H7 (cell line): ENCODE measurements around the gene MCM3AP. TPM values are rescaled to one million over a fixed set of nuclear protein-coding genes. Genes with fewer than 3 reads are reported as not detected.

Experiments
- DNase-seq: peaks from one replicate; pipeline ENCODE4 v3.0.0; 2012
- H3K27me3 ChIP-seq: 2 replicates; pipeline ENCODE4 v1.6.0; 2011; ENCODE audit warnings: mild to moderate bottlenecking, low read length; ENCODE audit not compliant: control insufficient read depth, insufficient read depth
- H3K36me3 ChIP-seq: replicated peaks from 2 replicates; pipeline ENCODE4 v1.5.1; 2011; ENCODE audit warnings: low read length; ENCODE audit not compliant: control insufficient read depth, insufficient read depth
- H3K4me3 ChIP-seq: 2 replicates; pipeline ENCODE4 v1.5.1; 2011; ENCODE audit warnings: low read depth, mild to moderate bottlenecking, control low read depth, low read length, moderate library complexity; ENCODE audit not compliant: insufficient read depth
- total RNA-seq: library from RNA; depleted of rRNA; stranded (reverse); fragments of >200 nt; shearing (Covaris generic); gene quantifications from 2 replicates; pipeline ENCODE4 v1.2.3, GENCODE V29; 2014

MCM3AP gene
- total RNA-seq, 1 experiment from 2014 or later: 84.8 TPM

DNA sequence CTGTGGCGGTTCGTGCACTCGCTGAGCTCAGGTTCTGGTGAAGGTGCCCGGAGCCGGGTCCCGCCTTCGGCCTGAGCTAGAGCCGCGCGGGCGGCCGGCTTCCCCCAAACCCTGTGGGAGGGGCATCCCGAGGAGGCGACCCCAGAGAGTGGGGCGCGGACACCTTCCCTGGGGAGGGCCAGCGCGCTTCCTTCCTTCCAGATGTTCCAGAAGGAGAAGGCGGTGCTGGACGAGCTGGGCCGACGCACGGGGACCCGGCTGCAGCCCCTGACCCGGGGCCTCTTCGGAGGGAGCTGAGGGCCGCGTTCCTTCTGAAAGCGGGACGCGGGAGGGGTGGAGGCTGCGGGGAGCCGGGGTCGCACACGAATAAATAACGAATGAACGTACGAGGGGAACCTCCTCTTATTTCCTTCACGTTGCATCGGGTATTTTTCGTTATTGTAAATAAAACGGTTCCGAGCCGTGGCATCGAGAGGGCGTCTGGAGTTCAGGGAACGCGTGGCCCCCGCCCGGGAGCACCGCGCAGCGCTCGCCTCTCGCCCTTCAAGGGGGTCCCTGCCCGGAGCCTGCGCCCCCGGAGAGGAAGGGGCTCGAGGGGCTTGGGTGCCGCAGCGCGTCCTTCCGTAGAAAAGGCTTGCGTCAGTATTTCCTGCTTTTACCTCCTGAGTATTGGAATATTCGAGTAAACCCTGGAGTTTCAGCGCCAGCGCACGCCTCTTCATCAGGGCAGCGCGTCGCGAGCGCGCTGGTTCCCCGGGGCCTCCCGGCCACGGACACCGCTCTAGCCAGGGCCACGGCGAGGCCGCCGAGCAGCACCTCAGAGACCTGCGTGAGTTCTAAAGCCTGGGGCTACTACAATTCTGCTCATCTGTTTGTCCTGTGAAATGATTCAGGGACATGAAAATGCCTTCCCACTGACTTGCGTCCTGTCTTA lies 12.2 kb upstream of the MCM3AP start:
- peak; percentile 82 for DNase-seq
- H3K36me3 ChIP-seq: peaks cover 6% of the 10 kb centered on the region
- no peaks in the 10 kb centered on the region; the same call in none of the 2 replicates for H3K27me3 ChIP-seq
- peak overlapping the region; percentile 39 for H3K4me3 ChIP-seq

GRCh38 chr21:46295996-46296752 lies 10.8 kb upstream of the MCM3AP start:
- Histone ChIP-seq H3K27me3 (no peaks in the 10 kb centered on the region; the same call in none of the 2 replicates), H3K4me3 (no peak overlapping the region), H3K36me3 (peaks cover 14% of the 10 kb centered on the region)
- peak; percentile 75 for DNase-seq

DNA sequence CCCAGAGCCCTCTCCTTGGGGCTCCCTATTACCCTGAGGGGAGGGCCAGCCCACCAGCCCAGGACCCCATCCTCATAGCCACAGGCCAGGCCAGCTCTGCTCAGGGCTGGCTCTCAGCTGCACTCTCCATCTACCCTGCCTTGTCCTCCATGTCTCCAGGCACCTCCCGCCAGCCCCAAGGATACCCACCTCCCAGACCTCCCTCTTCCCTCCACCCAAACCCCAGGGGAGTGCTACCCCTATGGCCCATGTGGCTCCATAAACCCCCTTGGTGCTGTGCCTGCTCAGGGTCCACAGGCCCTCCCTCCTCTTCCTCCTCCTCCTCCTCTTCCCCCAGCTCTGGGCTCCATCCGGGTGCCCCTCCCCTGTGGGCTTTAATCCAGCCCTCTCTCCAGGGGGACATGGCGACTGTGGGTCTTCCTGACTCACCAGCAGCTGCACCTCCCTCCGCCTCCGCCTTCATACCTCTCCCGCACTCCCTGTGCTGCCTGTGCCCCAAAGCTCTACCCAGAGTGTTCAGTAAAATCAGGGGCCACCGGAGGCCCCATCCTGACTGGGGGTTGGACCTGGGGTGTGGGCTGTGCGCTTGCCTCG lies 9.9 kb upstream of the MCM3AP start:
- Histone ChIP-seq H3K36me3 (peaks cover 11% of the 10 kb centered on the region), H3K4me3 (no peak overlapping the region), H3K27me3 (no peaks in the 10 kb centered on the region; the same call in none of the 2 replicates)
- DNase-seq: peak; percentile 75

DNA sequence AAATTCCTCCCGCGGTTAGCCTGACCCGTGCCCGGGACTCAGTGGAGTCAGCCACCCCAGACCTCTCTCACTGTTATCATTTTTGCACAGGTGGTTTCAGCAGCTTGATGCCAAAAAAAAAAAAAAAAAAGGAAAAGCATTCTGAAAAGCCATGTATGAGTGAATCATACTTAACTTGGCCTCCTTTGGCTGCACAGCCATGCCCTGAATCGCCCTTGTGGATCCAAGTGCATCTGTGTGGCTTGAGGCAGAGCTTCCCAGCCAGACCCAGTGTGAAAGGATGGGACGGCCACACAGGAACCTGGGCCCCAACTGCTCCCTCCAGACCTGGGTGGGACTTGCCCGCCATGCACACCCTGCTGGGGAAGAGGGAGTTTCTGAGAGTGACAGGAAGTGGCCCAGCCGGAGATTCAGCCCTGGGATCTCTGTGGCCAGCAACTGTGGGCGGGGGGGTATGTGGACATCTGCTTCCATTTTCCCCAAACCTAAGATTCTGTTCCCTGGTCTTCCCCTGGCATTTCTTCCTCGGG lies 9.3 kb upstream of the MCM3AP start:
- H3K27me3 ChIP-seq: no peaks in the 10 kb centered on the region; the same call in none of the 2 replicates
- peak; percentile 57 for DNase-seq
- H3K4me3 ChIP-seq: no peak overlapping the region
- peaks cover 11% of the 10 kb centered on the region for H3K36me3 ChIP-seq

DNA sequence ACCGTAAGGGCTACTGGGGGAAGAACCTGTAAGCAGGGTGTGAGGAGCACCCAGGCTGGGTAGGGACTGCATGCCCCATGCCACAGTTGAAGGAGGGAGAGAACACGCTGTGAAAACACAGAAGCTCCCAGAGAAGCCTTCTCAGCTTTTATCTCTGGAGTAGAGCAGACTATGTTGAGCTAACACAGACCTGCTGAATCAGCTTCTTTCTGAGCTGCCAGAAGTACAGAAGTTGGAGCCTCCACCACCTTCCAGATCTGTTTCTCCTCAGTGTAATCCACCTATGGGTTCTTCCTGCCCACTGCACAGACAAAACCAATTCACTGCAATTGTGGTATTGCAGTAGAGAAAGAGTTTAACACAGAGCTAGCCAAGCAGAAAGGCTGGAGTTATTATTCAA lies 6.2 kb upstream of the MCM3AP start:
- Histone ChIP-seq H3K27me3 (no peaks in the 10 kb centered on the region), H3K36me3 (peaks cover 8% of the 10 kb centered on the region), H3K4me3 (no peak overlapping the region)
- no peak for DNase-seq

DNA sequence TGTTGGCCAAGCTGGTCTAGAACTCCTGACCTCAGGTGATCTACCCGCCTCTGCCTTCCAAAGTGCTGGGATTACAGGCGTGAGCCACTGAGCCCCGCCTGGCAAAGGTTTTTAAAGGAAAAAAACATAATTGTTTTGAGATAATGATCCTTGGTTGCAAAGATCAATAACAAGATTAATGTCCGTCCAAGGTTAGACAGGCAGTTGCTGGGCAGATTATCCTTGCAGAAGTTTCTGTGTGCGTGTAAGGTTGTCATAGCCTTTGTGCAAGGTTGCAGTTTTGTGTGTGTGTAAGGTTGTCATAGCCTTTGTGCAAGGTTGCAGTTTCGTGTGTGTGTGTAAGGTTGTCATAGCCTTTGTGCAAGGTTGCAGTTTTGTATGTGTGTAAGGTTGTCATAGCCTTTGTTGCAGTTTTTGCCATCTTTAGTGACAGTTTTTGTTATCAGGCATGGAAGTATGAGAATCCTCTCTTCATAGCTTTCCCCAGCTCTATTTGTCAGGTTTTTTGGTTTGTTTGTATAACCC lies 4.3 kb upstream of the MCM3AP start:
- Histone ChIP-seq H3K36me3 (peaks cover 8% of the 10 kb centered on the region), H3K27me3 (no peaks in the 10 kb centered on the region), H3K4me3 (no peak overlapping the region)
- DNase-seq: no peak

- no peak for DNase-seq
- Histone ChIP-seq H3K36me3 (peaks cover 11% of the 10 kb centered on the region), H3K4me3 (no peak overlapping the region), H3K27me3 (no peaks in the 10 kb centered on the region)
These were observed 2.1 kb upstream of the MCM3AP start for GRCh38 chr21:46287541-46287940.

DNA sequence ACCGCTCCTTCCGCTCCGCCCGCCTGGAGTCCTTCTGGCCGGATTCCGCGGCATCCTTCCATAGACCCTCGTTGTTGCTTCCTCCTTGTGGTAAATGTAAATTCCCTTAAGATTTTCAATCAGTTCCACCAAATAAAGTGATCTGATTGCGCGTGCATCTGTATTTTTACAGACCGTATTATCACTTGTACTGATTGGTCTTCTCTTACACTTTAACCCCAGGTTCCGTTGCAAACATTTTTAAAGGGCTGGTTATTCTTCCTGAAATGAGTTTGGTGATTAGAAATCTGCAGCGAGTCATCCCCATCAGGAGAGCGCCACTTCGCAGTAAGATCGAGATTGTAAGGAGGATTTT lies 1.2 kb upstream of the MCM3AP start:
- Histone ChIP-seq H3K4me3 (peak overlapping the region; percentile 88), H3K36me3 (peaks cover 7% of the 10 kb centered on the region), H3K27me3 (no peaks in the 10 kb centered on the region)
- DNase-seq: no peak

GRCh38 chr21:46285761-46286647 lies 593 bp upstream of the MCM3AP start, which contains the start of gene YBEY:
Gene YBEY, plus strand, starts transcription at chr21:46286342. Its CDS starts 572 bp downstream, at chr21:46286914.
- no peaks in the 10 kb centered on the region for H3K27me3 ChIP-seq
- H3K4me3 ChIP-seq: peak within 1 kb of the TSS; percentile 88
- H3K36me3 ChIP-seq: peaks cover 5% of the 10 kb centered on the region
- DNase-seq: peak; percentile 97

DNA sequence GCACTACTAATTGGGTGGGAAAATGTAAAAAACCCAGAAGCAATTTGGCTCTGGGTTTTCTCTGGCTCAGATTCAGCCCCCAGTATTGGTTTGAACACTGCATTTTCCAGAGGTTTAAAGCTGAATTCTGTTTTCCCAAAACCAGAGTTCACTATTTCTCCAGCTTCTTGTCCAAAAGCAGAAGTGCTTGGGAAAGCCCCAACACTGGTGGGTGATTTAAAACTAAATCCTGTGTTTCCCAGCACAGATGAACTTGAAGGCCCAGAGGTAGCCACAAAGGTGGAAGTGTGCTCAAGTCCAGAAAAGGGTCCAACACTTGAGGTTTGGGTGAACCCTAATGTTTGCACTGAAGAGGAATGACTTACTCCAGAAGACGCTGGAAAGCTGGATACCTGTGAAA lies 678 bp downstream of the MCM3AP start:
- H3K27me3 ChIP-seq: no peaks in the 10 kb centered on the region
- H3K4me3 ChIP-seq: no peak overlapping the region
- H3K36me3 ChIP-seq: peaks cover 10% of the 10 kb centered on the region
- no peak for DNase-seq

GRCh38 chr21:46284077-46284644 lies 1.2 kb downstream of the MCM3AP start:
- Histone ChIP-seq H3K36me3 (peaks cover 16% of the 10 kb centered on the region), H3K4me3 (no peak overlapping the region), H3K27me3 (no peaks in the 10 kb centered on the region)
- DNase-seq: peak; percentile 23

DNA sequence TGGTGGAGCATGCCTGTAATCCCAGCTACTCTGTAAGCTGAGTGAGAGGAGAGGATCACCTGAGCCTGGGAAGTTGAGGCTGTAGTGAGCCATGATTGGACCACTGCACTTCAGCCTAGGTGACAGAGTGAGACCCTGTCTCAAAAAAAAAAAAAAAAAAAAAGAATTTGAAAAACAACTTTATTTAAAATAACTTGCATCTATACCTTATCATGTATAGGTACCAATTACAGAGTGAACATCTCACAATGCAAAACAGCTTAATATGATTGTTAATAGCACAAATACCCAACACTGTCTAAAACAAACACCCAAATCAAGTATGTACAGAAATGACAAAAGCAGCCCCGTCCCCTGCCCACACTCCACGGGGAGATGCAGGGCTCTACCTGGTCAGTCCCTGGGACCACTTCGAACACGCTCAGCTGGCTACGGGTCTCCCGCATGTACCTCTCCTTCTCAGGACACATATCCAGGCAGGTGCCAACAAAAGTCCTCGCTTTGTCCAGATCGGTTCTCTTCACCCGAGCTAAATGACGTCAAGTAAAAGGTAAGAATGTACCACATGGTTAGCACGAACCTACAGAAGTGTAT lies 10.5 kb downstream of the MCM3AP start:
- no peak overlapping the region for H3K4me3 ChIP-seq
- H3K27me3 ChIP-seq: no peaks in the 10 kb centered on the region
- DNase-seq: peak; percentile 18
- H3K36me3 ChIP-seq: peaks cover 53% of the 10 kb centered on the region

DNA sequence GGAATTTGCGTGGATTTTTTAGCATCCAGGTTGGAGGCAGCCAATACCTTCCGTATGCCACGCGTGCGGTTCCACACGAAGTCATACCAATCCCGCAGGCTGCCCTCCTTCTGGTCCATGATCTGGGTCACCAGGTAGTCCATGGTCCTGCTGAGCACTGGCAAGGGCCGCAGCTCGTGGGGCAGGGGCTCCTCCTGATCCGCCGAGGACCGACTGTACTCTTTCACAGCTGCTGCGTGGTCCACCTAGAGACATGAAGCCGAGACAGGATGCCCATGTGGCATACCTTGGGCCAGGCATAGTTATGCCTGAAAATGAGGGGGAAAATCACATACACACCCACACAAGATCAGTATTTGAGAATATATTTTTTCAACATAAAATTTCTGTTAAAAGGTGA lies 12.1 kb downstream of the MCM3AP start:
- Histone ChIP-seq H3K4me3 (no peak overlapping the region), H3K36me3 (peaks cover 55% of the 10 kb centered on the region), H3K27me3 (no peaks in the 10 kb centered on the region)
- no peak for DNase-seq
